DOHH2 (cell line): ENCODE data around the gene MARCHF3.

ENCODE experiments used
- EZH2phosphoT487 ChIP-seq: fragments of 200-600 bp; sonication (generic); IDR thresholded peaks from 2 replicates; pipeline ENCODE4 v1.6.1; 2017; ENCODE audit warnings: borderline replicate concordance, mild to moderate bottlenecking, antibody characterized with exemption, low read length, moderate library complexity, mixed read lengths
- TF ChIP-seq, protein P1 (sequence below): fragments of 200-600 bp; sonication (generic); IDR thresholded peaks from one replicate; pipeline ENCODE4 v1.5.1; 2014; ENCODE audit warnings: antibody characterized with exemption, mild to moderate bottlenecking, low read depth, low read length; ENCODE audit not compliant: poor library complexity, severe bottlenecking

DNA sequence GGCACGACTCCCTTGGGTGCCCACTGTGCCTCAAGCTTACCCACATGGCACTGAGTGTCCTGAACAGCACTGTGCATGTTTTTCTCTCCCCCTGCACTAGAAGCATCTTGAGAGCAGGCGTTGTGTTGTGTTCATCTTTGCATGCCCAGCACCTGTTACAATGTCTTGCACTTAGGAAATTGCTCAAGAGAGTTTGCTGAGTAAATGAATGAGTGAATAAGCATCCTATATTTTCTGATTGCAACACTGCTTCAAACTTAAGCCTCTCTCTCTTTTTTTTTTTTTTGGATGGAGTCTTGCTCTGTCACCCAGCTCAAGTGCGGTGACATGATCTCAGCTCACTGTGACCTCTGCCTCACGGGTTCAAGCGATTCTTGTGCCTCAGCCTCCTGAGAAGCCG lies 158.9 kb downstream of the MARCHF3 start:
- TF ChIP-seq, protein P1, sequence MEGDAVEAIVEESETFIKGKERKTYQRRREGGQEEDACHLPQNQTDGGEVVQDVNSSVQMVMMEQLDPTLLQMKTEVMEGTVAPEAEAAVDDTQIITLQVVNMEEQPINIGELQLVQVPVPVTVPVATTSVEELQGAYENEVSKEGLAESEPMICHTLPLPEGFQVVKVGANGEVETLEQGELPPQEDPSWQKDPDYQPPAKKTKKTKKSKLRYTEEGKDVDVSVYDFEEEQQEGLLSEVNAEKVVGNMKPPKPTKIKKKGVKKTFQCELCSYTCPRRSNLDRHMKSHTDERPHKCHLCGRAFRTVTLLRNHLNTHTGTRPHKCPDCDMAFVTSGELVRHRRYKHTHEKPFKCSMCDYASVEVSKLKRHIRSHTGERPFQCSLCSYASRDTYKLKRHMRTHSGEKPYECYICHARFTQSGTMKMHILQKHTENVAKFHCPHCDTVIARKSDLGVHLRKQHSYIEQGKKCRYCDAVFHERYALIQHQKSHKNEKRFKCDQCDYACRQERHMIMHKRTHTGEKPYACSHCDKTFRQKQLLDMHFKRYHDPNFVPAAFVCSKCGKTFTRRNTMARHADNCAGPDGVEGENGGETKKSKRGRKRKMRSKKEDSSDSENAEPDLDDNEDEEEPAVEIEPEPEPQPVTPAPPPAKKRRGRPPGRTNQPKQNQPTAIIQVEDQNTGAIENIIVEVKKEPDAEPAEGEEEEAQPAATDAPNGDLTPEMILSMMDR = no peak
- TF ChIP-seq EZH2phosphoT487 = no peak
